Smooth muscle cell (in vitro differentiated cells): ENCODE results near the gene FLT3LG. TPM values are rescaled to one million over a fixed set of nuclear protein-coding genes. Genes with fewer than 3 reads are reported as not detected.
"Not testable (repeated sequence)": the region's sequence is repeated elsewhere in the genome, so short reads cannot be mapped to it uniquely, and the experiment has no call there.

Source experiments
- DNase-seq: peaks from one replicate; lab custom pipeline; 2025; ENCODE audit not compliant: unreplicated experiment; lab: John Stamatoyannopoulos, UW
- H2AFZ ChIP-seq: fragments of 200-600 bp; sonication (generic); 2 replicates; pipeline ENCODE4 v1.6.0; 2016; ENCODE audit warnings: antibody characterized with exemption, low read depth, mild to moderate bottlenecking
- H3F3A ChIP-seq: fragments of 200-600 bp; sonication (generic); 2 replicates; pipeline ENCODE4 v1.6.0; 2017; ENCODE audit warnings: antibody characterized with exemption, low read depth
- H3K27ac ChIP-seq: fragments of 200-600 bp; sonication (generic); 2 replicates; pipeline ENCODE4 v1.5.1; 2016; ENCODE audit warnings: low read depth, mild to moderate bottlenecking
- H3K27me3 ChIP-seq: fragments of 200-600 bp; sonication (generic); 2 replicates; pipeline ENCODE4 v1.6.1; 2016; ENCODE audit warnings: low read depth, mild to moderate bottlenecking
- H3K36me3 ChIP-seq: fragments of 200-600 bp; sonication (generic); 2 replicates; pipeline ENCODE4 v1.5.1; 2016; ENCODE audit warnings: low read depth
- H3K4me1 ChIP-seq: fragments of 200-600 bp; sonication (generic); 2 replicates; pipeline ENCODE4 v1.5.1; 2016; ENCODE audit warnings: low read depth
- H3K4me2 ChIP-seq: fragments of 200-600 bp; sonication (generic); 2 replicates; pipeline ENCODE4 v1.6.0; 2016; ENCODE audit warnings: mild to moderate bottlenecking
- H3K4me3 ChIP-seq: fragments of 200-600 bp; sonication (generic); 2 replicates; pipeline ENCODE4 v1.5.1; 2016; ENCODE audit warnings: mild to moderate bottlenecking
- H3K79me2 ChIP-seq: fragments of 200-600 bp; sonication (generic); 2 replicates; pipeline ENCODE4 v1.6.0; 2016; ENCODE audit warnings: low read depth, mild to moderate bottlenecking
- H3K9ac ChIP-seq: fragments of 200-600 bp; sonication (generic); 2 replicates; pipeline ENCODE4 v1.6.0; 2016; ENCODE audit warnings: low read depth
- H3K9me3 ChIP-seq: fragments of 200-600 bp; sonication (generic); replicated peaks from 2 replicates; pipeline ENCODE4 v1.5.1; 2016; ENCODE audit warnings: low read depth
- H4K20me1 ChIP-seq: fragments of 200-600 bp; sonication (generic); 2 replicates; pipeline ENCODE4 v1.6.0; 2016; ENCODE audit warnings: low read depth
- CTCF ChIP-seq: fragments of 200-600 bp; sonication (generic); IDR thresholded peaks from 2 replicates; pipeline ENCODE4 v1.5.1; 2017; ENCODE audit warnings: borderline replicate concordance, mild to moderate bottlenecking, antibody characterized with exemption; ENCODE audit not compliant: insufficient read depth, poor library complexity, severe bottlenecking
- WGBS: methylation state at CpG from one replicate; pipeline ENCODE4 v1.1.7; 2016; ENCODE audit warnings: low lambda C conversion rate; 5-methylcytosine and 5-hydroxymethylcytosine counted together
- polyA plus RNA-seq: library from polyadenylated mRNA; unstranded; fragments of >200 nt; fragmentation: Nextera tagmentation; extraction: Ambion mirVana; gene quantifications from 2 replicates; pipeline ENCODE4 v1.2.1, GENCODE V29; 2016
- total RNA-seq: library from RNA; depleted of rRNA; stranded (reverse); fragments of >200 nt; gene quantifications from 2 replicates; pipeline ENCODE4 v1.2.3, GENCODE V29; 2014

The FLT3LG gene
- total and polyA plus RNA-seq, 2 experiments from 2014 or later: 0.45 to 2.0 TPM

GRCh38 chr19:49470615-49470978 is 3.4 kb upstream of the FLT3LG start:
- H4K20me1 ChIP-seq: no peaks in the 10 kb centered on the region
- DNase-seq: no peak
- no peaks in the 10 kb centered on the region for H3F3A ChIP-seq
- no peak overlapping the region for H2AFZ ChIP-seq
- no peak for TF ChIP-seq CTCF
- H3K4me2 ChIP-seq: no peak overlapping the region
- WGBS: 90% methylated on average over 8 of the region's 8 CpGs
- no peaks in the 10 kb centered on the region for H3K79me2 ChIP-seq
- no peaks in the 10 kb centered on the region for H3K36me3 ChIP-seq
- no peaks in the 10 kb centered on the region for H3K4me1 ChIP-seq
- H3K9me3 ChIP-seq: no peaks in the 10 kb centered on the region
- no peak overlapping the region for H3K4me3 ChIP-seq
- H3K27ac ChIP-seq: no peak overlapping the region
- no peak overlapping the region for H3K9ac ChIP-seq
- no peaks in the 10 kb centered on the region for H3K27me3 ChIP-seq

- 70% methylated on average over 9 of the region's 9 CpGs for WGBS
- Histone ChIP-seq H3K27me3 (no peaks in the 10 kb centered on the region), H3K9ac (no peak overlapping the region), H3K4me2 (no peak overlapping the region), H3K4me1 (no peaks in the 10 kb centered on the region), H3K4me3 (no peak overlapping the region), H3F3A (no peaks in the 10 kb centered on the region), H3K27ac (no peak overlapping the region), H4K20me1 (no peaks in the 10 kb centered on the region), H3K9me3 (no peaks in the 10 kb centered on the region), H3K79me2 (no peaks in the 10 kb centered on the region), H2AFZ (no peak overlapping the region), H3K36me3 (no peaks in the 10 kb centered on the region)
- no peak for DNase-seq
- no peak for TF ChIP-seq CTCF
Measured at GRCh38 chr19:49472936-49473335, 1.1 kb upstream of the FLT3LG start.

DNA sequence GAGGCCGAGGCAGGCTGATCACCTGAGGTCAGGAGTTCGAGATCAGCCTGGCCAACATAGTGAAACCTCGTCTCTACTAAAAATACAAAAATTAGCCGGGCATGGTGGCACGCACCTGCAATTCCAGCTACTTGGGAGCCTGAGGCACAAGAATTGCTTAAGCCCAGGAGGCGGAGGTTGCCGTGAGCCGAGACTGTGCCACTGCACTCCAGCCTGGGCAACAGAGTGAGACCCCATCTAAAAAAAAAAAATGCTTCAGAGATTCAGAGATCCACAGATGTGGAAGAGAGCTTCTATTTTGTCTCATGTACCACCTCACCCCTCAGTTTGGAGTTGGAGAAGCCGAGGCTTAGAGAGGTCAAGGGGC is 531 bp upstream of the FLT3LG start:
- not testable (repeated sequence) for H4K20me1 ChIP-seq, H3K4me3 ChIP-seq, H3K27me3 ChIP-seq, H3K4me1 ChIP-seq, H3F3A ChIP-seq, H3K9ac ChIP-seq, H3K36me3 ChIP-seq, H2AFZ ChIP-seq, H3K79me2 ChIP-seq, H3K27ac ChIP-seq, H3K9me3 ChIP-seq, DNase-seq
- 91% methylated on average over 9 of the region's 9 CpGs for WGBS
- H3K4me2 ChIP-seq: peak overlapping the region; percentile 88

- Histone ChIP-seq H3K79me2 (no peaks in the 10 kb centered on the region), H3K27ac (no peak overlapping the region), H3K27me3 (no peaks in the 10 kb centered on the region), H3F3A (no peaks in the 10 kb centered on the region), H3K4me3 (peak overlapping the region; percentile 69), H3K9ac (no peak overlapping the region), H2AFZ (no peak overlapping the region), H3K36me3 (no peaks in the 10 kb centered on the region), H3K4me2 (peak overlapping the region; percentile 88), H4K20me1 (no peaks in the 10 kb centered on the region), H3K9me3 (no peaks in the 10 kb centered on the region), H3K4me1 (no peaks in the 10 kb centered on the region)
- DNase-seq: no peak
- 47% methylated on average over 9 of the region's 11 CpGs for WGBS
- TF ChIP-seq CTCF: no peak
Measured at GRCh38 chr19:49474542-49474924, 518 bp downstream of the FLT3LG start.
